ENCODE measurements around the gene WDR59.
A peak's percentile ranks its signal among the peaks of the same experiment; 100 is the strongest.
"Not testable (repeated sequence)": the region's sequence is repeated elsewhere in the genome, so short reads cannot be mapped to it uniquely, and the experiment has no call there.

Gene WDR59

DNA sequence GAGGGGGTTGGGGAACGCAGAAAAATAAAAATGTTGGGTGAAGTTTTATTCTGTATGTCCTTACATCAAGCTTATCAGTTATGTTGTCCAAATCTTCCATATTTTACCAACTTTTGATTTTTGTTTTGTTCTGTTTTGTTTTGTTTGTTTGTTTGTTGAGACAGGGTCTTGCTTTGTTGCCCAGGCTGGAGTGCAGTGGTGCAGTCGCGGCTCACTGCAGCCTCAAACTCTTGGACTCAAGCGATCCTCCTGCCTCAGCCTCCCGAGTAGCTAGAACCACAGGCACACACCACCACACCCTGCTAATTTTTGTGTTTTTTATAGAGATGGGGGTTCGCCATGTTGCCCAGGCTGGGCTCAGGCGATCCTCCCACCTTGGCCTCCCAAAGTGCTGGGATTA is 34.7 kb upstream of the WDR59 start:
- no peaks in the 10 kb centered on the region for H3K9me2 ChIP-seq (replicated peaks; ENCODE audit: low read depth, low read length)
- peaks cover 48% of the 10 kb centered on the region for H3K36me3 ChIP-seq (ENCODE audit: insufficient read depth, low read length)
- no peak overlapping the region for H3K9ac ChIP-seq (ENCODE audit: low read depth, low read length, poor library complexity, severe bottlenecking)
- H3K4me1 ChIP-seq (ENCODE audit: insufficient read depth, low read length, poor library complexity, severe bottlenecking), result peaks cover 12% of the 10 kb centered on the region
- peaks cover 15% of the 10 kb centered on the region; the same call in 1 of the 2 replicates for H3K9me3 ChIP-seq (ENCODE audit: insufficient read depth, low read depth, low read length)
- H3K79me2 ChIP-seq (ENCODE audit: insufficient read depth, low read length), result peaks cover 99% of the 10 kb centered on the region
- H3K4me2 ChIP-seq (ENCODE audit: low read depth, low read length, poor library complexity, severe bottlenecking), result no peak overlapping the region
- TF ChIP-seq, protein P1, sequence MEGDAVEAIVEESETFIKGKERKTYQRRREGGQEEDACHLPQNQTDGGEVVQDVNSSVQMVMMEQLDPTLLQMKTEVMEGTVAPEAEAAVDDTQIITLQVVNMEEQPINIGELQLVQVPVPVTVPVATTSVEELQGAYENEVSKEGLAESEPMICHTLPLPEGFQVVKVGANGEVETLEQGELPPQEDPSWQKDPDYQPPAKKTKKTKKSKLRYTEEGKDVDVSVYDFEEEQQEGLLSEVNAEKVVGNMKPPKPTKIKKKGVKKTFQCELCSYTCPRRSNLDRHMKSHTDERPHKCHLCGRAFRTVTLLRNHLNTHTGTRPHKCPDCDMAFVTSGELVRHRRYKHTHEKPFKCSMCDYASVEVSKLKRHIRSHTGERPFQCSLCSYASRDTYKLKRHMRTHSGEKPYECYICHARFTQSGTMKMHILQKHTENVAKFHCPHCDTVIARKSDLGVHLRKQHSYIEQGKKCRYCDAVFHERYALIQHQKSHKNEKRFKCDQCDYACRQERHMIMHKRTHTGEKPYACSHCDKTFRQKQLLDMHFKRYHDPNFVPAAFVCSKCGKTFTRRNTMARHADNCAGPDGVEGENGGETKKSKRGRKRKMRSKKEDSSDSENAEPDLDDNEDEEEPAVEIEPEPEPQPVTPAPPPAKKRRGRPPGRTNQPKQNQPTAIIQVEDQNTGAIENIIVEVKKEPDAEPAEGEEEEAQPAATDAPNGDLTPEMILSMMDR (conservative IDR thresholded peaks at IDR 0.05; ENCODE audit: low read length), result no peak
- no peak for TF ChIP-seq EZH2phosphoT487 (IDR thresholded peaks at IDR 0.05; ENCODE audit: borderline replicate concordance)
- H2AFZ ChIP-seq (ENCODE audit: low read length), result no peak overlapping the region
- H3K27me3 ChIP-seq (ENCODE audit: insufficient read depth, low read length, poor library complexity, severe bottlenecking), result no peaks in the 10 kb centered on the region
- H3K4me3 ChIP-seq (ENCODE audit: low read length, poor library complexity, severe bottlenecking), result no peak overlapping the region
- no peaks in the 10 kb centered on the region; the same call in 1 of the 2 replicates for H3F3A ChIP-seq (ENCODE audit: low read depth)
- peaks cover 93% of the 10 kb centered on the region for H4K20me1 ChIP-seq (ENCODE audit: insufficient read depth, low read length, poor library complexity, severe bottlenecking)

GRCh38 chr16:75019007-75019406 is 34.1 kb upstream of the WDR59 start:
- Histone ChIP-seq H3K9ac (ENCODE audit: low read depth, low read length, poor library complexity, severe bottlenecking) (no peak overlapping the region), H3K4me3 (ENCODE audit: low read length, poor library complexity, severe bottlenecking) (no peak overlapping the region), H3K9me3 (ENCODE audit: insufficient read depth, low read depth, low read length) (peaks cover 15% of the 10 kb centered on the region; the same call in 1 of the 2 replicates), H3K9me2 (replicated peaks; ENCODE audit: low read depth, low read length) (no peaks in the 10 kb centered on the region), H2AFZ (ENCODE audit: low read length) (no peak overlapping the region), H3K36me3 (ENCODE audit: insufficient read depth, low read length) (peaks cover 48% of the 10 kb centered on the region), H3K4me1 (ENCODE audit: insufficient read depth, low read length, poor library complexity, severe bottlenecking) (peaks cover 11% of the 10 kb centered on the region), H3K79me2 (ENCODE audit: insufficient read depth, low read length) (peaks cover 99% of the 10 kb centered on the region), H3F3A (ENCODE audit: low read depth) (no peaks in the 10 kb centered on the region; the same call in 1 of the 2 replicates), H3K27me3 (ENCODE audit: insufficient read depth, low read length, poor library complexity, severe bottlenecking) (no peaks in the 10 kb centered on the region), H4K20me1 (ENCODE audit: insufficient read depth, low read length, poor library complexity, severe bottlenecking) (peaks cover 93% of the 10 kb centered on the region), H3K4me2 (ENCODE audit: low read depth, low read length, poor library complexity, severe bottlenecking) (no peak overlapping the region)
- no peak for TF ChIP-seq EZH2phosphoT487 (IDR thresholded peaks at IDR 0.05; ENCODE audit: borderline replicate concordance)
- TF ChIP-seq, protein P1 (conservative IDR thresholded peaks at IDR 0.05; ENCODE audit: low read length), result no peak

GRCh38 chr16:75017670-75018525 is 33.0 kb upstream of the WDR59 start:
- no peak overlapping the region for H3K4me3 ChIP-seq (ENCODE audit: low read length, poor library complexity, severe bottlenecking)
- no peaks in the 10 kb centered on the region for H3F3A ChIP-seq (ENCODE audit: low read depth)
- H3K9me2 ChIP-seq (replicated peaks; ENCODE audit: low read depth, low read length), result no peaks in the 10 kb centered on the region
- no peak overlapping the region for H2AFZ ChIP-seq (ENCODE audit: low read length)
- peaks cover 48% of the 10 kb centered on the region for H3K36me3 ChIP-seq (ENCODE audit: insufficient read depth, low read length)
- TF ChIP-seq EZH2phosphoT487 (IDR thresholded peaks at IDR 0.05; ENCODE audit: borderline replicate concordance), result no peak
- TF ChIP-seq, protein P1 (conservative IDR thresholded peaks at IDR 0.05; ENCODE audit: low read length), result no peak
- H3K79me2 ChIP-seq (ENCODE audit: insufficient read depth, low read length), result peaks cover 99% of the 10 kb centered on the region
- no peak overlapping the region for H3K9ac ChIP-seq (ENCODE audit: low read depth, low read length, poor library complexity, severe bottlenecking)
- H3K27me3 ChIP-seq (ENCODE audit: insufficient read depth, low read length, poor library complexity, severe bottlenecking), result no peaks in the 10 kb centered on the region
- H3K4me2 ChIP-seq (ENCODE audit: low read depth, low read length, poor library complexity, severe bottlenecking), result peak overlapping the region; percentile 14
- H4K20me1 ChIP-seq (ENCODE audit: insufficient read depth, low read length, poor library complexity, severe bottlenecking), result peaks cover 92% of the 10 kb centered on the region
- peaks cover 15% of the 10 kb centered on the region; the same call in 1 of the 2 replicates for H3K9me3 ChIP-seq (ENCODE audit: insufficient read depth, low read depth, low read length)
- H3K4me1 ChIP-seq (ENCODE audit: insufficient read depth, low read length, poor library complexity, severe bottlenecking), result peaks cover 13% of the 10 kb centered on the region

DNA sequence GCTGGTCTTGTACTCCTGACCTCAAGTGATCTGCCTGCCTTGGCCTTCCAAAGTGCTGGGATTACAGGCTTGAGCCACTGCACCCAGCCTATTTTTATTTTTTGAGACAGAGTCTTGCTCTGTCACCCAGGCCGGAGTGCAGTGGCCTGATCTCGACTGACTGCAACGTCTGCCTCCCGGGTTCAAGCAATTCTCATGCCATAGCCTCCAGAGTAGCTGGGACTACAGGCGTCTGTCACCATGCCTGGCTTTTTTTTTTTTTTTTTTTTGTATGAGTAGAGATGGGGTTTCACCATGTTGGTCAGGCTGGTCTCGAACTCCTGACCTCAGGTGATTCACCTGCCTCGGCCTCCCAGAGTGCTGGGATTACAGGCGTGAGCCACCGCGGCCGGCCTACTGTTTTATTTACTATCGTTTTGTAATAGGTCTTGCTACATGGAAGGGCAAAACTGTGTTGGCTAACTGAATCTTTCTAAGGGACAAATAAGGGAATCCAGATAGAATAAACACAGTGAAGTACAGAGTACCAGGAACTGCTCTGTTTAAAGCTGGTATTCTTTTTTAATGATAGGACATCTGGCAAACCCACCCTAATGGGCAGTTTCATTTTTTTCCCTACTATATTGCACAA is 31.6 kb upstream of the WDR59 start:
- H2AFZ ChIP-seq (ENCODE audit: low read length); H3K9ac ChIP-seq (ENCODE audit: low read depth, low read length, poor library complexity, severe bottlenecking); H3F3A ChIP-seq (ENCODE audit: low read depth); H3K9me2 ChIP-seq (replicated peaks; ENCODE audit: low read depth, low read length); H3K4me3 ChIP-seq (ENCODE audit: low read length, poor library complexity, severe bottlenecking); H3K27me3 ChIP-seq (ENCODE audit: insufficient read depth, low read length, poor library complexity, severe bottlenecking): not testable (repeated sequence)
- H3K9me3 ChIP-seq (ENCODE audit: insufficient read depth, low read depth, low read length), result peaks cover 12% of the 10 kb centered on the region; the same call in 1 of the 2 replicates
- peaks cover 38% of the 10 kb centered on the region for H3K36me3 ChIP-seq (ENCODE audit: insufficient read depth, low read length)
- H3K79me2 ChIP-seq (ENCODE audit: insufficient read depth, low read length), result peaks cover 100% of the 10 kb centered on the region
- peaks cover 96% of the 10 kb centered on the region for H4K20me1 ChIP-seq (ENCODE audit: insufficient read depth, low read length, poor library complexity, severe bottlenecking)
- peaks cover 22% of the 10 kb centered on the region for H3K4me1 ChIP-seq (ENCODE audit: insufficient read depth, low read length, poor library complexity, severe bottlenecking)
- peak overlapping the region; percentile 10 for H3K4me2 ChIP-seq (ENCODE audit: low read depth, low read length, poor library complexity, severe bottlenecking)

Measured in Loucy (cell line).